Keratinocyte (primary cell): ENCODE measurements around the gene SDE2.

Source experiments
- EZH2 ChIP-seq: IDR thresholded peaks from one replicate; pipeline ENCODE4 v1.6.1; 2012; ENCODE audit warnings: inconsistent platforms, mild to moderate bottlenecking, low read length, moderate library complexity
- TF ChIP-seq, protein P1 (sequence below), 3 experiments: IDR thresholded peaks in 1 of 3; conservative IDR thresholded peaks in 1 of 3; optimal IDR thresholded peaks in 1 of 3; 2 replicates in 2 of 3; 3 replicates in 1 of 3; pipeline versions ENCODE3 to v1.5.1; 2011; ENCODE audit warnings: low read length in 3 of 3, mild to moderate bottlenecking in 3 of 3, moderate library complexity in 2 of 3, control low read depth in 1 of 3, inconsistent platforms in 1 of 3; ENCODE audit not compliant: insufficient read depth in 2 of 3; ENCODE audit errors: extremely low read depth in 1 of 3

DNA sequence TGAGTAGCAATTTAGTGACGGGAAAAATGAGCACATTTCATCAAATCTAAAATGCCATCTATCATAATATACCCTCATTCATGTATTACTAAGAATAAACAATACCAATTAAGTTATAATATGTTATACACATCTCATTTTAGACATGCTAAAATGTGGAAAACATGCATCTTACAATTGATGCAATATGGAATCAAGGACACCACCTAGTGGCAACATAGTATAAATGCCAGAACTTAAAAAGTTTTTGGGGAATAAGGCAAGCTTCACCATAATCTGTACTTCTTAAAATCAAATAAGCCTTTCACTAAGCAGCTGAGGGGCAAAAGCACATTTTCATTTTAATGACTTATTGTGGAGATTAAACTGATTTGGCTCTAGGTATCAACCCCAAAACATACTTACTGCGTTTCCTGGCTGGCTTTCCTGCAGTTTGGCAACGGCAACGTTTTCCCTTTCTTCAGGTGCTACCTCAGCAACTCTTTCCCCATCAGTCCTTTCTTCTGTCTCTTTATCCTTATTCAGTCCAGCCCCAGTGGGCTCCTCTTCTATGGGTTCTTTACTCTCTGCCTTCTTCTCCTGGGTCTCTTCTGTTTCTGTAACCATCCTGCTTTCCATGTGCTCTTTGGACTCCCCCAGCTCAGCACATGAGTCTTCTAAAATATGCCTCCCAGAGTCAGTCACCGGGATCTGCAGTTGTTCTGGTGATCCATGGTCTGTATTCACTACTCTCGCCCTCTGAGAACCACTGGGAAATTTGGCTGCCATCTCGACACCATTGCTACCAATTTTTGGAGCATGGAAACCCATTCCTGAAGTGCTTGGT is 11.4 kb downstream of the SDE2 start:
- TF ChIP-seq, protein P1, sequence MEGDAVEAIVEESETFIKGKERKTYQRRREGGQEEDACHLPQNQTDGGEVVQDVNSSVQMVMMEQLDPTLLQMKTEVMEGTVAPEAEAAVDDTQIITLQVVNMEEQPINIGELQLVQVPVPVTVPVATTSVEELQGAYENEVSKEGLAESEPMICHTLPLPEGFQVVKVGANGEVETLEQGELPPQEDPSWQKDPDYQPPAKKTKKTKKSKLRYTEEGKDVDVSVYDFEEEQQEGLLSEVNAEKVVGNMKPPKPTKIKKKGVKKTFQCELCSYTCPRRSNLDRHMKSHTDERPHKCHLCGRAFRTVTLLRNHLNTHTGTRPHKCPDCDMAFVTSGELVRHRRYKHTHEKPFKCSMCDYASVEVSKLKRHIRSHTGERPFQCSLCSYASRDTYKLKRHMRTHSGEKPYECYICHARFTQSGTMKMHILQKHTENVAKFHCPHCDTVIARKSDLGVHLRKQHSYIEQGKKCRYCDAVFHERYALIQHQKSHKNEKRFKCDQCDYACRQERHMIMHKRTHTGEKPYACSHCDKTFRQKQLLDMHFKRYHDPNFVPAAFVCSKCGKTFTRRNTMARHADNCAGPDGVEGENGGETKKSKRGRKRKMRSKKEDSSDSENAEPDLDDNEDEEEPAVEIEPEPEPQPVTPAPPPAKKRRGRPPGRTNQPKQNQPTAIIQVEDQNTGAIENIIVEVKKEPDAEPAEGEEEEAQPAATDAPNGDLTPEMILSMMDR (optimal IDR thresholded peaks at IDR 0.05 in 1 of 3, IDR thresholded peaks at IDR 0.05 in 1 of 3, conservative IDR thresholded peaks at IDR 0.05 in 1 of 3; ENCODE audit: extremely low read depth in 1 of 3, insufficient read depth in 2 of 3, low read length in 3 of 3): peak in 2 of 3 experiments; percentile 50 to 69
- no peak for TF ChIP-seq EZH2
